Measurements from ENCODE around the gene COL4A4.

- no peak for TF ChIP-seq EZH2 (IDR thresholded peaks at IDR 0.05; ENCODE audit: borderline replicate concordance, insufficient read depth, low read depth, low read length, poor library complexity, severe bottlenecking)
- TF ChIP-seq CTCF (IDR thresholded peaks at IDR 0.05), result no peak
These were observed 29.4 kb downstream of the COL4A4 start for GRCh38 chr2:227134591-227134990.

All from B cell (primary cell).